HG03196 (cell line): ENCODE results near the gene SPATS2.

Source experiments
- ATAC-seq: cut with Tn5 transposase; IDR thresholded peaks from one replicate; pipeline ENCODE4 v1.9.1; 2021; ENCODE audit not compliant: unreplicated experiment

SPATS2 gene

GRCh38 chr12:49552014-49552413 is 184.8 kb downstream of the SPATS2 start:
- ATAC-seq = no peak

- ATAC-seq = no peak
Measured at GRCh38 chr12:49552425-49552824, 185.2 kb downstream of the SPATS2 start.

GRCh38 chr12:49552899-49553298 is 185.6 kb downstream of the SPATS2 start:
- ATAC-seq = no peak

DNA sequence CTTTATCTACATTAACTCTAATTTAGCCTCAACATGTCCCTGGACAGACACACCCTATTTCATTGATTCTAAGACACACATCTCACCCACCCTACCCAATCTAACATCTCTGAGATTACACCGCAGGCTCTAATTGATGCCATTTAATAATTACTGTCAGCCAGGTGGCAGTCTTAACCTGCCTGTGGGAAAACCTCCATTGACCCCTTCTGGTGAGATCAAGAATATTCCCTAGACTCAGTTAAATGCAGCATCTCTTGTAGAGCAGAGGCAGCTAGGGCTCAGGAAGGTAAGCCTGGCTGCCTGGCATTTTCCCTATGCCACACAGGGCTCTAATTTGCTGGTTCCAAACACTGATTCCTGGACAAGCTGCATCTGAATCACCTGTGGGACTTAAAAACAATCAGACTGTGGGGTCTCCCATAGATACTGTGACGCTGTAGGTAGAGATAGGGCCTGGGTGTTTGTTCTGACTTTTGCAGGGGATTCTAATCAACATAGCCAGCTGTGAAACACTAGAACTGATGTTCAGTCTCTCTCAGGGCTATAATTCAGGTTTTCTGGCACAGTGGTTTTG is 186.3 kb downstream of the SPATS2 start:
- no peak for ATAC-seq

GRCh38 chr12:49554266-49554665 is 187.0 kb downstream of the SPATS2 start:
- no peak for ATAC-seq

DNA sequence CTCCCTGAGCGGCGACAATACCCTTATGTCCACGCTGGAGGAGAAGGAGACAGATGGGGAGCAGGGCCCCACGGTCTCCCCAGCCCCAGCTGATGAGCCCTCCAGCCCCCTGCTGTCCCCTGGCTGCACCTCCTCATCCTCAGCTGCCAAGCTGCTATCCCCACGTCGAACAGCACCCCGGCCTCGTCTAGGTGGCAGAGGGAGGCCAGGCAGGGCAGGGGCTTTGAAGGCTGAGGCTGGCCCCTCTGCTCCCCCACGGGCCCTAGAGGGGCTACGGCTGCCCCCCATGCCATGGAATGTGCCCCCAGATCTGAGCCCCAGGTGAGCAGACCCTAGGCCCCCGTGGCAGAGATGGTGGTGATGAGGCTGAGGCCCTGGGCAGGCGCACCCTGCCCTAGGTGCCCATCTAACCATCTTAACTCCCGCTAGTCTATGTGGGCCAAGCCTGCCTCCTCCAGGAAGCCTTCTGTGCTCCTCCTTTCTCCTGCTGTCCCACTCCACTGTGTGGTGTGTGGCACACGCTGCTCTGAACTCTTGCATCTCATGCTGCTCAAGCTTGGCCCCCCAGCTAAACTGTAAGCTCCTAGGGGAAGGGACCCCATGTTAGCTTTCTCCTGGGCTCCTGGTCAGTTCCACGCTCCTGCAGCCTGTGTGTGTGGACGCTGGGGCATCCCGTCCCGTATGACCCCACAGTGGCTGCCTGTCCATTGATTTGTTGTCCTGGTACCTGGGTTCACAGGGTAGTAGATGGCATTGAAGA is 188.5 kb downstream of the SPATS2 start:
- ATAC-seq = no peak

DNA sequence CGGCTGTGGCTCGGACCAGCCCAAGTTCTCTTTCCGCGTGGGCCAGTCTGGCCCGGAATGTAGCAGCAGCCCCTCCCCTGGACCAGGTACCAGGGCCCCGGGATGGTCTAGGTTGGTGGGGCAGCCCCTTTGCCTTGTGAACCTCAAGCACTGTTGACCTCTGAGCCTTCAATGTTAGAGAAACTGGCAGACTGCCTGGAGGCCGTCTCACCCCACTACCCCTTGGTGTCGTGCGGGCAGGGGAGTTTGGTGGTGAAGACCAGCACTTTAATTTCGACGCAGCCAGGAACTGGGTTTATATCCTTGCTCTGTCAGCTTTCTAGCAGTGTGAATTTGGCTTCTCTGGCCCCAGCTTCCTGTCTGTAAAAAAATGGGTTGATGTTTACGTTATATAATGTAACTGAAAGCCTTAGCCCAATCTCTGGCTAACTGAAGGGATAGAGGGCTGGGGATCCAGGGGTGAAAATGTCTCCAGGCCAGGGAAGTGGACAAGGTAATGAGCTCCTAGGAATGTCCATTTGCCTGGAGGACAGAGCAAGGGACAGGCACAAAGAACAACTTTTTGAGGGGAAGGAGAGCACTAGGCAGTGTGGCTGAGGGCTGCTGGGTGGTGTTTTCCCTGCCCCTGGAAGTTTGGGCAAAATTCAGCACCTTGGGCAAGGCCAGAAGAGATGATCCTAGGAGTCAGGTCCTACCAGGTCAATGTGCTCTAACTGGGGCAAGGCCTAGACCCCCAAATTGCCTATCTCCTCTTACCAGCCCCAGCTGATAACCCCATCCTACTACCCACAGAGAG is 189.3 kb downstream of the SPATS2 start:
- ATAC-seq = no peak

- ATAC-seq = no peak
Measured at GRCh38 chr12:49557187-49557916, 190.1 kb downstream of the SPATS2 start.

GRCh38 chr12:49557917-49558215 is 190.6 kb downstream of the SPATS2 start:
- ATAC-seq = no peak

- no peak for ATAC-seq
Measured at GRCh38 chr12:49558526-49558925, 191.3 kb downstream of the SPATS2 start.

GRCh38 chr12:49559011-49559675 is 191.9 kb downstream of the SPATS2 start:
- no peak for ATAC-seq

- no peak for ATAC-seq
Measured at GRCh38 chr12:49560695-49561094, 193.4 kb downstream of the SPATS2 start.

DNA sequence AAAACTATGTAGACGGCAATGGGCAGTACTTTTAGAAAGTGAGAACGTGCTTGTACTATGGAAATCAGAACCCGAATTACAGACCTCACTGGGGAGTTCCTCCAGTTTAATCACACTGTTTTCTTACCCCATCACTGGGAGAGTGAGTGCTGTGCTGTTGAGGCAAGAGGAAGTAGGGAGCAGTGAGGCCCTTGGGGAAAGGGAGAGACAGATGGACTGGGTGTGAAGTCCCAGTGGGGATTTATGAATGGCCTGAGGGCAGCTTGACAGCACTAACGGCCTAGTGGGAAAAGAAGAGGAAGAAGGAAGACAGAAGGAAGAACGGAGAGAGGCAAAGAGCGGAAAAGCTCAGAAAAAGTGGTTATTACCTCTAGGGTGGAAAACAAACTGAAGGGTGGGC is 195.0 kb downstream of the SPATS2 start:
- no peak for ATAC-seq

DNA sequence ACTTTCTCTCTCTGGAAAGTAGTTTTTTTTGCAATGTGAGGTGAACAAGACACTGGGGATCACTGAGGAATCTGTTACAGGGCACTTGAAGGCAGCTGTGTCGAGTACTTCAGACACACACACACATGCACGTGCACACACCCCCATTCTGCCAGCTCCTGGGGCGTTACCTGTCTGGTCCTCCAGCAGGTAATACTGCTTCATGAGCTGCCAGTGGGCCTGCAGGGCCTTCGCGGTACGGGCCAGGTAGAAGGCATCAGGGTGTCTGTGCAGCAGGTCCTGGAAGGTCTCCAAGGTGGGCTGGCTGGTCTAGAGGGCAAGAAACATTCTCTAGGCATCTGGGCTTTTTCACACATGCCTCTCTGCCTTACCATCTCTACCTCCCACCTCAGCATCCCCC is 195.6 kb downstream of the SPATS2 start:
- ATAC-seq = no peak

DNA sequence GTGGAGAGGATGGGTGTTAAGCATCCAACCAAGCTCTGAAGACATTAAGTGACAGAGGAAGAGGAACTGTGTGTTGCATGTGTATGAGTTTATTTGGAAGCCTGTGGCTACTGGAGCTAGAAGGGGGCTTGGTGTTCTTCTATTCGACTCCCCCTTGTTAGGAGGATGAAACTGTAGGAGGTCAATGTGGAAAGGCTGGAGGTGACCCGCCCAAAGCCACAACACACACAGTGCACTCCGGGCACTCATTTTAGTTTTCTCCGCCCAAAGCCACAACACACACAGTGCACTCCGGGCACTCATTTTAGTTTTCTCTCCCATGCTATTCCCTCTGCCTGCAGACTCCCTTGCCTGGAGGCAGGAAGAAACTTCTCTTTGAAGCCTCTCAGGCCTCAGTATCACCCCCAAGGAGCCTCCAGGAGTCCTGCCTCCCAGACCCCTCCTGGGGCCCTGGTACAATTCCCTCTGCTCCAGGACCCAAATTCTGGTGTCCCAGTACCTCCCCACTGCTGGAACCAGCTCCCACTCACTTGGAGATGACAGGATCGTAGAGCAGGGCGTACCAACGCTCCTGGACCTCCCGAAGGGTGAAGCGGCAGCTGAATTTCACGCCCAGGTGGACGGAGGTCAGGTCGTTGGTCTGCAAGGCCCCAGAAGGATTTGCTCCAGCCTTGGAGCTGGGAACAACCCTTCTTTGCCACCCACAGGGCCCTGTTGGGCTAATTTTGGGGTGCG is 196.9 kb downstream of the SPATS2 start:
- no peak for ATAC-seq

DNA sequence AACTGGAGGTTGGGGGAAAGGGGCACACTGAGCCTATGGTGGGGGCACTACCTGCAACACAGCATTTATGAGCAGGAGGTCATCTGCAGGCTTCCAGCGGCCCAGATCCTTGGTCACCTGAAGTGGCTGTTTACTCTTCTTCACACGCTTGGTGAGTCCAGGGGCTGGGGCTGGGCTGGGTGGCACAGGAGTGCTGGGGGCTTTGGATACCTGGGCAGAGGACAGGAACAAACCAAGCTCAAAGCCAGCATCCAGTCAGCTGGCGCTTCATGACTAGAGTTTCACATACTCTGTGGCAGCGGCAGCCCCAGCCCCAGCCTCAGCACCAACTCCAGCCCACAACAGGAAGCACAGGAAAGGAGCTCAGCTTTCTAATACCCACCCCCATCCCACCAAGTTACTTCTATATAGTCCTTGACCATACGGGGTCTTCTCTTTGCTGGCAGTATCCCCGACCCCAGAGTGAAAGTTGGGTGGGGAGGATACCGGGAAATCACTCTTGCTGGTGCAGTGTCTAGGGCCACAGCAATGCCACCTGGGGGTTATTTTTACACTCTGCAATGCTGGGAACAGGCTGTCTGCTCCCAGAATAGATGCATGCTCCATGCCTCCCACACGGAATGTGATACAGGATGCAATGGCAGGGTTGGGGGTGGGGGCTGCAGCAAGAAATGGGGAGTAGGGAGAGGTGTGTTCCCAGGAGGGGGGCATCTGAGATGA is 197.6 kb downstream of the SPATS2 start:
- ATAC-seq = no peak

DNA sequence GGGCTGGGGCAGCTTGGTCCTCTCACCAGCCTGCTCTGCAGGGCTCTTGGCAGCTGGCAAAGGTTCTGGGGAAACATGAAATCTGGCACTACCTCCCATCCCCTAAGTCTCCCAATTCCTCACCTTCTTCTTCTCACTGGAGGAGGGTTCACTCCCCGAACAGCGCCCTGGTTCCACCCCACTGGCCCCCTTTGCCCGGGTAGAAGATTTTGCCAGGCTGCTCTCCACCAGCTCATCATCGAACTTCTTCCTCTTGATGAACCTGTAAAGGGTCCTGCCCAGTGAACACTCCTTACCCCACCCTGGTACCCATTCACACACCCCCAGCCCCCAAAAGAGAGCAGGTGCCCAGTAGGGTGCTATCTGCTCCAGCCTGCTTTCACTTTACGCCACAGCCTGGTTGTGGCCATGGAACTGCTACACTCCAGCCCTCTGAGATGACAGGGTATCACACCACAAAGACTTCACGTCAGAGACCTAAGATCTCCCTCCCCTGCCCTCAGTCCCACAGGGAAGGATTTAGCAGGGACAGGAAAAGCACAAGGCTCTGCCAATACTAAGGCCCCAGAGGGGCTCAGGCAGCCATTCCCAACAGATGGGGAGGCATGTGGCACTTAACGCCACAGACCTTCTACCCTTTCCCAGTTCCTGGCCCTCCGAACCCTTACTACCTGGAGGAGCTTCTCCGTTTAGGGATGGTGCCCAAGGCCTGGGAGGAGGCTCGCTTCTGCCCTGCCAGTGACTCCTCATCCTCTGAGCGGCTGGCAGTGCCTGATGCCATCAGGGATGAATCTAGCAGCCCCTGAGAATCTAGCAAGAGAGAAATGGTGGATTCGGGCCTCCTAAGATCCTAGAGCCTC is 198.4 kb downstream of the SPATS2 start:
- no peak for ATAC-seq

DNA sequence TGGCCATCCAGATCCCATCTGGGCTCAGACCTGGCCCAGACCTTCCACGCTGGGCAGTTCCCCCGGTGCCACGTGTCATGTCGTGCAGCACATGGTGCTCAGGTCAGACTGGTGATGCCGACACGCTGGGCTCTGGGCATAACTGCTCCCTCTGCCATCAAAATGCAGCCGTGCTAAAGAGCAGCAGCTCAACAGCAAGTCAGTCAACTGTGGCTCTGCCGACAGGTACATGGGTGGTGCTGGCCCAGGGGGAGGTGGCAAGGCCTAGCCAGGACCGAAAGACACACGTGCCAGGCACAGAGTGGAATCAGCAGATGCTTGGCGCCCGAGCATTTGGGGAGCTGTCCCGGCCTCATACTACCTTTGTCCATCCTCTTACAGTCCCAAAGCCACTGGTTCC is 199.1 kb downstream of the SPATS2 start:
- ATAC-seq = no peak

- ATAC-seq = no peak
Measured at GRCh38 chr12:49567302-49567610, 200.0 kb downstream of the SPATS2 start.
